HL-60 (cell line): ENCODE measurements around the gene MRM1.

ENCODE experiments used
- CTCF ChIP-seq: IDR thresholded peaks from one replicate; pipeline ENCODE4 v1.5.1; 2011; ENCODE audit warnings: low read length, control low read depth, inconsistent platforms; ENCODE audit not compliant: insufficient read depth
- GABPA ChIP-seq: IDR thresholded peaks from 2 replicates; pipeline ENCODE4 v1.6.1; 2012; ENCODE audit warnings: low read depth
- POLR2AphosphoS5 ChIP-seq: IDR thresholded peaks from 2 replicates; pipeline ENCODE4 v1.6.1; 2012; ENCODE audit warnings: low read depth

- TF ChIP-seq CTCF, result no peak
- TF ChIP-seq GABPA, result no peak
- peak; percentile 78 for TF ChIP-seq POLR2AphosphoS5
These were observed 11.3 kb upstream of the MRM1 start for GRCh38 chr17:36590082-36590481.
